H1 (cell line): ENCODE measurements around the gene KCMF1. TPM values are rescaled to one million over a fixed set of nuclear protein-coding genes. Genes with fewer than 3 reads are reported as not detected.
A peak's percentile ranks its signal among the peaks of the same experiment; 100 is the strongest.

Experiments used
- CTCF ChIA-PET: fragments of 300-600 bp; sonication (Branson Sonifier 250); formaldehyde crosslinking; loops from one replicate; lab custom pipeline; 2021; ENCODE audit not compliant: partially characterized antibody; lab: Charles Lee
- POLR2A ChIA-PET: fragments of 300-600 bp; sonication (Branson Sonifier 250); formaldehyde crosslinking; loops from one replicate; lab custom pipeline; 2021; ENCODE audit warnings: inconsistent platforms; ENCODE audit not compliant: partially characterized antibody; lab: Charles Lee
- DNase-seq, 2 experiments: peaks; one replicate each; pipeline versions ENCODE4 v3.0.0 to v3.0.0-alpha.2; 2010 to 2022; ENCODE audit warnings: low spot score in 2 of 2, low read depth in 1 of 2, mixed read lengths in 1 of 2
- FAIRE-seq: peaks from 2 replicates; lab custom pipeline; 2011; peaks lifted over from hg19 to GRCh38; lab: Jason Lieb, UNC
- H2AFZ ChIP-seq: 2 replicates; pipeline ENCODE4 v1.8.1; 2012; ENCODE audit warnings: low read length, inconsistent platforms
- H2AK5ac ChIP-seq: 2 replicates; pipeline ENCODE4 v1.6.1; 2013; ENCODE audit warnings: low read depth, low read length
- H2BK120ac ChIP-seq: replicated peaks from 2 replicates; pipeline ENCODE3; 2013; ENCODE audit warnings: low read depth, low read length, inconsistent platforms
- H2BK12ac ChIP-seq: 2 replicates; pipeline ENCODE4 v1.6.1; 2013; ENCODE audit warnings: low read depth, low read length
- H2BK15ac ChIP-seq: 2 replicates; pipeline ENCODE4 v1.6.1; 2013; ENCODE audit warnings: low read length
- H2BK20ac ChIP-seq: 2 replicates; pipeline ENCODE4 v1.6.1; 2013; ENCODE audit warnings: low read length
- H2BK5ac ChIP-seq: 2 replicates; pipeline ENCODE4 v1.6.1; 2013; ENCODE audit warnings: low read depth, low read length
- H3K14ac ChIP-seq: 2 replicates; pipeline ENCODE4 v1.6.1; 2013; ENCODE audit warnings: inconsistent platforms; ENCODE audit not compliant: insufficient read length
- H3K18ac ChIP-seq: 2 replicates; pipeline ENCODE4 v1.6.1; 2013; ENCODE audit warnings: low read length; ENCODE audit errors: extremely low read depth
- H3K23ac ChIP-seq: 2 replicates; pipeline ENCODE4 v1.6.1; 2013; ENCODE audit warnings: inconsistent platforms; ENCODE audit not compliant: insufficient read length
- H3K23me2 ChIP-seq: 2 replicates; pipeline ENCODE4 v1.6.1; 2013; ENCODE audit warnings: low read depth, low read length
- H3K27ac ChIP-seq: 2 replicates; pipeline ENCODE4 v1.6.1; 2011; ENCODE audit warnings: low read depth, low read length, inconsistent platforms
- H3K27me3 ChIP-seq, 4 experiments: replicated peaks in 1 of 4; 1 replicate in 1 of 4; 2 replicates in 3 of 4; pipeline versions ENCODE4 v1.6.1 to v1.8.1; 2011 to 2013; ENCODE audit warnings: low read length in 3 of 4, mild to moderate bottlenecking in 3 of 4, inconsistent platforms in 2 of 4, mixed read lengths in 2 of 4, moderate library complexity in 1 of 4; ENCODE audit not compliant: control insufficient read depth in 3 of 4, insufficient read depth in 3 of 4; ENCODE audit errors: extremely low read depth in 1 of 4
- H3K36me3 ChIP-seq, 4 experiments: 2 replicates each; pipeline versions ENCODE4 v1.6.1 to v1.8.1; 2011 to 2013; ENCODE audit warnings: mild to moderate bottlenecking in 4 of 4, low read length in 3 of 4, moderate library complexity in 2 of 4, control low read depth in 1 of 4, inconsistent platforms in 1 of 4; ENCODE audit not compliant: insufficient read depth in 4 of 4, control insufficient read depth in 2 of 4
- H3K4ac ChIP-seq: replicated peaks from 2 replicates; pipeline ENCODE3; 2013; ENCODE audit warnings: low read length, low read depth, mixed read lengths, inconsistent platforms; ENCODE audit not compliant: insufficient read length
- H3K4me1 ChIP-seq, 4 experiments: replicated peaks in 1 of 4; 1 replicate in 1 of 4; 2 replicates in 3 of 4; pipeline versions ENCODE4 v1.6.1 to v1.8.1; 2011 to 2013; ENCODE audit warnings: low read length in 3 of 4, inconsistent platforms in 2 of 4, mixed read lengths in 1 of 4; ENCODE audit not compliant: insufficient read depth in 4 of 4, control insufficient read depth in 3 of 4
- H3K4me2 ChIP-seq, 2 experiments: 2 replicates each; pipeline versions ENCODE4 v1.6.1 to v1.8.1; 2011 to 2013; ENCODE audit warnings: low read depth in 2 of 2, low read length in 2 of 2, control low read depth in 1 of 2, inconsistent platforms in 1 of 2, mild to moderate bottlenecking in 1 of 2; ENCODE audit not compliant: insufficient read depth in 1 of 2
- H3K4me3 ChIP-seq, 4 experiments: fragments of 200-600, 300-600 bp in 1 of 4; sonication (generic), shearing (Covaris generic), sonication (Bioruptor Twin) in 1 of 4; 2 replicates each; pipeline versions ENCODE4 v1.5.1 to v1.8.1; 2011 to 2016; ENCODE audit warnings: low read length in 4 of 4, low read depth in 3 of 4, control low read depth in 2 of 4, inconsistent platforms in 2 of 4, mild to moderate bottlenecking in 2 of 4, mixed read lengths in 1 of 4, moderate library complexity in 1 of 4; ENCODE audit not compliant: insufficient read depth in 2 of 4; ENCODE audit errors: extremely low read depth in 1 of 4
- H3K56ac ChIP-seq: replicated peaks from 2 replicates; pipeline ENCODE3; 2013; ENCODE audit warnings: low read depth, mild to moderate bottlenecking, mixed read lengths, low read length, inconsistent platforms; ENCODE audit not compliant: insufficient read length
- H3K79me1 ChIP-seq: 2 replicates; pipeline ENCODE4 v1.6.1; 2013; ENCODE audit warnings: low read depth, low read length, control low read depth
- H3K79me2 ChIP-seq, 2 experiments: 2 replicates each; pipeline versions ENCODE4 v1.6.1 to v1.8.1; 2012 to 2013; ENCODE audit warnings: low read length in 2 of 2, mild to moderate bottlenecking in 2 of 2, inconsistent platforms in 1 of 2; ENCODE audit not compliant: insufficient read depth in 2 of 2, control insufficient read depth in 1 of 2
- H3K9ac ChIP-seq, 4 experiments: replicated peaks in 1 of 4; 1 replicate in 1 of 4; 2 replicates in 3 of 4; pipeline versions ENCODE4 v1.6.1 to v1.8.1; 2011 to 2013; ENCODE audit warnings: low read depth in 3 of 4, low read length in 3 of 4, control low read depth in 2 of 4, mild to moderate bottlenecking in 2 of 4, moderate library complexity in 2 of 4, inconsistent platforms in 1 of 4; ENCODE audit errors: extremely low read depth in 1 of 4
- H3K9me3 ChIP-seq, 2 experiments: 2 replicates each; pipeline versions ENCODE4 v1.6.1 to v1.8.1; 2012 to 2013; ENCODE audit warnings: mild to moderate bottlenecking in 2 of 2, moderate library complexity in 2 of 2, control low read depth in 1 of 2, inconsistent platforms in 1 of 2, low read depth in 1 of 2, low read length in 1 of 2, mixed read lengths in 1 of 2; ENCODE audit not compliant: insufficient read depth in 2 of 2
- H4K20me1 ChIP-seq, 2 experiments: replicated peaks in 1 of 2; 2 replicates each; pipeline versions ENCODE3 to v1.8.1; 2011 to 2013; ENCODE audit warnings: inconsistent platforms in 2 of 2, low read length in 2 of 2, mild to moderate bottlenecking in 1 of 2; ENCODE audit not compliant: insufficient read depth in 2 of 2, control insufficient read depth in 1 of 2
- H4K5ac ChIP-seq: 2 replicates; pipeline ENCODE4 v1.6.1; 2013; ENCODE audit warnings: low read length, low read depth, mixed read lengths, inconsistent platforms; ENCODE audit not compliant: insufficient read length
- H4K8ac ChIP-seq: 2 replicates; pipeline ENCODE4 v1.8.0; 2013; ENCODE audit warnings: mild to moderate bottlenecking, moderate library complexity, low read length, inconsistent platforms; ENCODE audit not compliant: insufficient read depth; ENCODE audit errors: extremely low read depth
- H4K91ac ChIP-seq: replicated peaks from 2 replicates; pipeline ENCODE3; 2013; ENCODE audit warnings: low read length, mixed read lengths, inconsistent platforms; ENCODE audit not compliant: insufficient read length
- TAF1 ChIP-seq: IDR thresholded peaks from 2 replicates; pipeline ENCODE4 v1.6.1; 2011; ENCODE audit warnings: mild to moderate bottlenecking, low read depth, low read length
- WGBS, 2 experiments: shearing (Covaris generic) in 1 of 2; methylation state at CpG; one replicate each; pipeline versions ENCODE4 v1.1.6 to v1.1.7; 2013 to 2015; ENCODE audit warnings: low lambda C conversion rate in 2 of 2, mixed read lengths in 2 of 2, inconsistent platforms in 1 of 2, low coverage in 1 of 2, missing lambda C conversion rate in 1 of 2; ENCODE audit not compliant: insufficient replicate concordance in 2 of 2, insufficient coverage in 1 of 2, insufficient read length in 1 of 2; ENCODE audit errors: extremely low coverage in 1 of 2, missing lambda C conversion rate in 1 of 2; 5-methylcytosine and 5-hydroxymethylcytosine counted together
- polyA plus RNA-seq, 7 experiments: library from polyadenylated mRNA; depleted of rRNA in 3 of 7; stranded (reverse) in 5 of 7; unstranded in 2 of 7; fragments of >200 nt in 5 of 7; fragments of 200-250 nt in 2 of 7; gene quantifications; 1 replicate in 5 of 7; 2 replicates in 1 of 7; 4 replicates in 1 of 7; pipeline versions ENCODE4 v1.2.1 to v1.2.3, GENCODE V29; 2011 to 2013; ENCODE audit warnings: missing spikeins in 2 of 7, mixed read lengths in 2 of 7
- total RNA-seq: library from RNA; stranded (reverse); fragmentation: NEBNext Ultra II Directional; extraction: Animal tissue kit (Norgen Biotek cat#: 25700); gene quantifications from 2 replicates; pipeline ENCODE4 v1.2.1, GENCODE V29; 2021
- TF ChIP-seq, protein P1 (sequence below): IDR thresholded peaks from 2 replicates; pipeline ENCODE4 v1.6.1; 2011; ENCODE audit warnings: low read depth, mild to moderate bottlenecking, low read length; ENCODE audit not compliant: insufficient read depth

The KCMF1 gene
- total and polyA plus RNA-seq, 2 of the 8 experiments (the other 6 are each of a cell fraction or from before 2014, with no cell fraction given) = 86.9 to 149 TPM

GRCh38 chr2:84940088-84940470 is 30.9 kb upstream of the KCMF1 start:
- no peak overlapping the region for H2BK12ac ChIP-seq
- H4K8ac ChIP-seq = no peak overlapping the region
- H2BK5ac ChIP-seq = no peak overlapping the region
- ChIA-PET POLR2A (interaction anchor here (1.1 to 15.1 kb wide), 5 partner anchors 14 to 33 kb away, joined by 3 to 231 read pairs (median 4); no protein-coding TSS in a partner anchor), CTCF (interaction anchor here (0.6 to 7.5 kb wide), 9 partner anchors 9 to 127 kb away, joined by 3 to 54 read pairs (median 4); no protein-coding TSS in a partner anchor)
- peak overlapping the region; percentile 63 for H4K91ac ChIP-seq
- H3K4me1 ChIP-seq = peaks cover 3 to 8% (median 4%) of the 10 kb centered on the region in 4 experiments; a peak in 5 of 7 replicates
- no peak overlapping the region for H2AK5ac ChIP-seq
- H3K4me3 ChIP-seq = no peak overlapping the region
- H3K14ac ChIP-seq = no peak overlapping the region
- TF ChIP-seq TAF1 = 0 out of 2 replicates have a peak, but pooled peaks have one; percentile 17
- TF ChIP-seq, protein P1, sequence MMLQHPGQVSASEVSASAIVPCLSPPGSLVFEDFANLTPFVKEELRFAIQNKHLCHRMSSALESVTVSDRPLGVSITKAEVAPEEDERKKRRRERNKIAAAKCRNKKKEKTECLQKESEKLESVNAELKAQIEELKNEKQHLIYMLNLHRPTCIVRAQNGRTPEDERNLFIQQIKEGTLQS = no peak
- no peaks in the 10 kb centered on the region for H3K36me3 ChIP-seq
- H3K79me1 ChIP-seq = no peaks in the 10 kb centered on the region
- no peak overlapping the region for H3K4ac ChIP-seq
- H3K23me2 ChIP-seq = 0 out of 2 replicates have a peak, but pooled peaks cover 2% of the 10 kb centered on the region
- no peak overlapping the region for H3K56ac ChIP-seq
- no peaks in the 10 kb centered on the region for H3K27me3 ChIP-seq
- 69% methylated on average over 3 of the region's 3 CpGs; no CpG with 5 or more reads in 1 of the 2 experiments for WGBS, 2 experiments
- H3K27ac ChIP-seq = peak overlapping the region; percentile 23; the same call in 1 of the 2 replicates
- H2BK15ac ChIP-seq = no peak overlapping the region
- FAIRE-seq (no peak), DNase-seq (no peak)
- H2AFZ ChIP-seq = peak overlapping the region; percentile 82
- H2BK120ac ChIP-seq = no peak overlapping the region
- no peaks in the 10 kb centered on the region for H3K9me3 ChIP-seq
- H3K23ac ChIP-seq = no peak overlapping the region
- no peak overlapping the region for H4K5ac ChIP-seq
- H3K18ac ChIP-seq = no peak overlapping the region
- no peak overlapping the region for H3K9ac ChIP-seq
- peak overlapping the region; percentile 6 to 14; a peak in 2 of 4 replicates for H3K4me2 ChIP-seq
- H2BK20ac ChIP-seq = no peak overlapping the region
- H3K79me2 ChIP-seq = no peaks in the 10 kb centered on the region
- H4K20me1 ChIP-seq = no peaks in the 10 kb centered on the region
